Right hindlimb (tissue), 1 donor: Measurements from ENCODE around the gene MACROD1.
A peak's percentile ranks its signal among the peaks of the same experiment; 100 is the strongest.
"Not testable (repeated sequence)": the region's sequence is repeated elsewhere in the genome, so short reads cannot be mapped to it uniquely, and the experiment has no call there.

Experiments
- DNase-seq: peaks from one replicate; pipeline ENCODE4 v3.0.0-alpha.2; 2018

The MACROD1 gene

DNA sequence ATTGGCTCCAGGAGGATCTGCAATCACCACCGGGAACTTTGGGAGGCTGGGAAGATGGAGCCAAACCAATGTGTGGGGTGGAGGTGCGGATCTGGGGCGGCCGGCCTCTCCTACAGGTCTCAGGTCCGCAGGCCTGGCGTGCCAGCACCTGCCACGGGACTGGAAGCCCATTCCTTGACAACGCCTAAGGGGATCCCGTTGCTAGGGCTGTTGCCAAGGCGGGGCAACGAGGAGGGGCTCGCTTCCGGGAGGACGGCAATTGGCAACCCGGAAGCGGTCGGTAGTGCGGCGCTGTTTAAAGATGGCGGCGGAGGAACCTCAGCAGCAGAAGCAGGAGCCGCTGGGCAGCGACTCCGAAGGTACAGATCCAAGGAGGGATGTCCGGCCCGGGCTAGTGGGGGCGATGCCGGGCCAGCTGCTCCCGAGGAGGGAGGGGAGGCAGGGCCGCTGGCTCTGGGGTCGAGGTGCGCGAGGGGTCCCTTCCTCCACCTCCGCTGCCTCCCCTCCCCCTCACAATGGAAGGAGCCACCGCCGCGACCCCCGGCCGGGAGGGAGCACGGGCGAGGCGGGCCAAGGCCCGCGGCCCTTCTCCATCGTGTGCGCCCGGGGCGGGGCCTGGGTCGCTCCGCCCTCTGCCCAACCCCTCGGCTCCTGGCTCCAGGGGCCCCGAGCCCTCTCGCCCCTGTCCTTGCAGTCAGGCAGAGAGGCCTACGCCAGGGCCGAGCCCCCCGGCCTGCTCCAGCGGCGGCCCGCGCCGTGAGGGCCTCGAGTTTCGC lies 179.6 kb downstream of the MACROD1 start, which contains the start of gene OTUB1:
Gene OTUB1 (plus strand): TSS at position 283 of the 776 bp plus-strand sequence. CDS start 19 bp downstream, at position 302.
- peak; percentile 95 for DNase-seq

DNA sequence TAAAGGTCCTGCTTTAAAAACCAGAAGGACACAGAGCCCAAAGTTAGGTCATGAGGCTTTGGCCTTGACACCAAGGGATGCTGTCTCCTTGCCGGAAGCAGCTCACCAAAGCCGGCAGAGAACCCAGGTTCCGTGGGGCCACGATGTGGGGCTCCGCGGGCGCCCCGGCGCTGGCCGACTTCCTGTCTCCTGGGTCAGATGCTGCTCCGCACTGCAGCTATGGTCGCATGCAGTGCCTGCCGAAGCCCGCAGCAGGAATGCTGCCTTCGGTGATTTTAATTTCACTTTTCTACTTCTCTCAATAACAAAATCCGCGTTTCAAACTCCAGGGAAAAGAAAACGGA lies 180.1 kb downstream of the MACROD1 start:
- DNase-seq, result no peak

DNA sequence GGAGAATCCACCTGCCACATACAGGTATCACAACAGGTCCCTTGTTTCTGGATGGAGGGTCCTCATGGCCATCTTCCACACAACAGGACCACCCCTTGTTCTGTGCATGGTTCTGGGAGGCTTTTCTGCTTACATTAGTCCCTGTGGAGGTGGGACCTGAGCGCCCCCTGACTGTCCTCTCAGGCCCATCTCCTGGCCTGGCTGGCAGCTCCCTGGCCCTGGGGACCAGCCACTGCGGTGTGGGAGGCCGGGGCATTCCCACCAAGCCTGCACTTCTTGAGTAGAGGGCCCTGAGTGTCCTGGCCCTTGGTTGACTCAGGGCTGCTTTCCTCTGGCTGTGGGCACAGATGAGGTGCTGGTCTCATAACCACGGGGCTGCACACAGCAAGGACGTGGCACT lies 186.5 kb downstream of the MACROD1 start:
- no peak for DNase-seq

DNA sequence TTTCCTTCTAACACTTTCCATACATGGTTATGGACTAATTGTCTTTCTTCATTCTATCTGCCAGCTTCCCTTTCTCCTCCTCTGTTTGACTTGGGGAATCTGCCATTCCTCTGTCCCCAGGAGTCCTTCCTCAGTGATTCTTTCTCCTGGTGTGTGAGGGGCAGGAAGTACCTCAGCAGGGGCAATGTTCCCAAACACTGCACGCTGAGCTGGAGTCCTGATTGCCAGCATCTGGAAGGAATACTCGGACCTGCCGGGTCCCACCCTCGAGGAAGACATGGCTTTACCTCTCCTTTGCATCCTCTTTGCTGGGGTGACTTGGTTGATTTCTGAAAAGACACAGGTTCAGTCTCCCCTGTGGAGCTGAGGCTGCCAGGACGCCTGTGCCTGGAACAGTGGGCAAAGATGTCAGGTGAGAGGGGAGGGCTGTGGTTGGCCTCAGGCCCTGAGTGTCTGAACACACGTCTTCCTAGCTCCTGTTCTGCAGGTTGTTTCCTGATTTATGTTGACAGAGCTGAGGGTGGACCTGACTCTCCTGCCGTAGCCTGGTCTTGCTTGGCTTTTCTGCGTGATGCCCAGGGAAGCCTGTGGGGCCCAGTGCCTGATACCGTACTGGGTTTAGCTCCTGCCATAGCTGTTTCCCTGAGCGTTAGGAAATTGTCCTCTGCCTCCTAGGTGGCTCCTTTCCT lies 187.2 kb downstream of the MACROD1 start:
- DNase-seq, result no peak

DNA sequence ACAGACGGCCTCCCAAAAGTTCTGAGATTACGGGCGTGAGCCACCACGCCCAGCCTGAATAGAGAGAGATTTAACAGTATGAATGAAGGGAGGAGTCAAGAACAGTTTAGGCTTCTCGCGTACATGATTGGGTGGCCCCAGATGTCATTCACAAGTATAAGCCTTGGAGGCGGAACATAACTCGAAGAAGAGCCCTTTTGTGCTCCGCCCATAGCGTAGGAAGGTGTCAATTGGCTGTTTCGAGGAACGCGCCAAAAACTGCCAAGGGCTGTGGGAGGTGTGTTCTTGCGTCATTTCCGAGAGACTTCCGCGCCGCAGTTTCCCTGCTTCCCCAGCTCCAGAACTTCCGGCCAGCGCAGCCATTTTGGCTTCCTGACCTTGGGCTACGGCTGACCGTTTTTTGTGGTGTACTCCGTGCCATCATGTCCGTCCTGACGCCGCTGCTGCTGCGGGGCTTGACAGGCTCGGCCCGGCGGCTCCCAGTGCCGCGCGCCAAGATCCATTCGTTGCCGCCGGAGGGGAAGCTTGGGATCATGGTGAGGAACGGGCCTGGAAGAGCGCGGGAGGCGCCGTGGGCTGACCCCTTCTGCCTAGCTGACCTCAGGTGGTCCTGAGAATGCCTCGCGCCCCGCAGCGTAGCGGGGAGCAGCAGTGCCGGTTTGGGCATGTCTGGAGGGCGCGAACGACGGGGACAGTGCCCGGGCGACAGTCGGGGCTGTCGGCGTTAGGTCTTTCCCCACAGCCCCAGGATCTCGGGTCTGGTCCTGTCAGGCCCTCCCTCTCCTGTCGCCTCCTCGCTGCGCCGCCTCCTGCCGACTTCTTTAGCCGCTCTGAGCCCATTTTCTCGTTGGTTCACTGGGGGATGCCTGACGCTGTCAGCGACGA lies 191.4 kb downstream of the MACROD1 start, which contains the start of gene COX8A:
Gene COX8A (plus strand): TSS at position 362 of the 885 bp plus-strand sequence. CDS start 61 bp downstream, at position 423.
- peak; percentile 99 for DNase-seq

DNA sequence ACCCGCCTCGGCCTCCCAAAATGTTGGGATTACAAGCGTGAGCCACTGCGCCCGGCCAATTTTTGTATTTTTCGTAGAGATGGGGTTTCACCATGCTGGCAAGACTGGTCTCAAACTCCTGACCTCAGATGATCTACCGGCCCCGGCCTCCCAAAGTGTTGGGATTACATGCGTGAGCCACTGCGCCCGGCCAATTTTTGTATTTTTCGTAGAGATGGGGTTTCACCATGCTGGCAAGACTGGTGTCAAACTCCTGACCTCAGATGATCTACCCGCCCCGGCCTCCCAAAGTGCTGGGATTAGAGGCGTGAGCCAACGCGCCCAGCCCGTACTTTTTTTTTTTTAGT lies 192.0 kb downstream of the MACROD1 start:
- DNase-seq, result not testable (repeated sequence)

DNA sequence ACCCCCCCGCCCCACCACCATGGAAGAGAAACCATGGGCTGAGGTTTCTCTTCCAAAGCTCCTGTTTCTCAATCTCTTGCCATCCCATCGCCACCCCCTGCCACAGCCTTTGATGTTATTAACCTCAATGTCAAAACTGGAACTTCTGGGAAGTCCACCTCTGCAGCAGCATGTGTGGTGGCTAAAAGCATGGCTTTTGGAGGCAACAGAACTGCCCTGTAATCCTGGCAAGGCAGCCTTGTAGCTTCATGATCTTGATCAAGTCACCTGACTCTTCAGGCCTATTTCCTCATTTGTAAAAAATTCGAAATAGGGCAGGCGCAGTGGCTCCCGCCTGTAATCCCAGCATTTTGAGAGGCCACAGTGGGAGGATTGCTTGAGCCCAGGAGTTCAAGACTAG lies 195.0 kb downstream of the MACROD1 start:
- DNase-seq, result no peak

DNA sequence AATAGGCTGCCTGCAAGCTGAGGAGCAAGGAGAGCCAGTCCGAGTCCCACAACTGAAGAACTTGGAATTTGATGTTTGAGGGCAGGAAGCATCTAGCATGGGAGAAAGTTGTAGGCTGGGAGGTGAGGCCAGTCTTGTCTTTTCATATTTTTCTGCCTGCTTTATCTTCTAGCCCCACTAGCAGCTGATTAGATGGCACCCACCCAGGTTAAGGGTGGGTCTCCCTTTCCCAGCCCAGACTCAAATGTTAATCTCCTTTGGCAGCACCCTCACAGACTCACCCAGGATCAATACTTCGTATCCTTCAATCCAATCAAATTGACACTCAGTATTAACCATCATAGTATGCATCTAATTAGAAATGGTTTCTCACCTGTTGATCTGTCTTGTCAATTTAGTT lies 196.5 kb downstream of the MACROD1 start:
- no peak for DNase-seq

DNA sequence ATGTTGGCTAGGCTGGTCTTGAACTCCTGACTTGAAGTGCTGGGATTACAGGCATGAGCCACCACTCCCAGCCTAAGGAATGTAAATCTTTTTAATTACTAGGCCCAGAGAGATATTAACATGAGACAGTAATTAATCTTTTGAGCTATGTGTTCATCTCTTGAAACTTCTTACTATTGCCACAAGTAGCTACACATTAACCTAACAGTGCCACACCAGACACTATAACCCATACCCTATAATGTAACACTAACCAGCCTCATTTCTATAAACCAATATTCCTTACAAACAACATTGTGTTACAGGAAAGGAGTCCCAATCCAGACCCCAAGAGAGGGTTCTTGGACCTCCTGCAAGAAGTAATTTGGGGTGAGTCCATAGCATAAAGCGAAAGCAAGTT lies 199.5 kb downstream of the MACROD1 start:
- DNase-seq, result no peak

DNA sequence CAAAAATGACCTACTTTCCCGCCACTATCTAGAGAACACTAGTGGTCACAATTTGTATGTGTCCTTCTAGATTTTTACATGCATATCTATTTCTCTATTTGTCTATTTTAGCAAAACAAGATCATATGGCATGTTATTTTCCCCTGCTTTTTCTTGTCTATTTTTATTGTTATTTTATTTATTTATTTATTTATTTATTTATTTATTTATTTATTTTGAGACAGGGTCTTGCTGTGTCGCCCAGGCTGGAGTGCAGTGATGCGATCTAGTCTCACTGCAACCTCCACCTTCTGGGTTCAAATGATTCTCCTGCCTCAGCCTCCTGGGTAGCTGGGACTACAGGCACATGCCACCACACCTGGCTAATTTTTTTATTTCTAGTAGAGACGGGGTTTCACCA lies 202.0 kb downstream of the MACROD1 start:
- not testable (repeated sequence) for DNase-seq

DNA sequence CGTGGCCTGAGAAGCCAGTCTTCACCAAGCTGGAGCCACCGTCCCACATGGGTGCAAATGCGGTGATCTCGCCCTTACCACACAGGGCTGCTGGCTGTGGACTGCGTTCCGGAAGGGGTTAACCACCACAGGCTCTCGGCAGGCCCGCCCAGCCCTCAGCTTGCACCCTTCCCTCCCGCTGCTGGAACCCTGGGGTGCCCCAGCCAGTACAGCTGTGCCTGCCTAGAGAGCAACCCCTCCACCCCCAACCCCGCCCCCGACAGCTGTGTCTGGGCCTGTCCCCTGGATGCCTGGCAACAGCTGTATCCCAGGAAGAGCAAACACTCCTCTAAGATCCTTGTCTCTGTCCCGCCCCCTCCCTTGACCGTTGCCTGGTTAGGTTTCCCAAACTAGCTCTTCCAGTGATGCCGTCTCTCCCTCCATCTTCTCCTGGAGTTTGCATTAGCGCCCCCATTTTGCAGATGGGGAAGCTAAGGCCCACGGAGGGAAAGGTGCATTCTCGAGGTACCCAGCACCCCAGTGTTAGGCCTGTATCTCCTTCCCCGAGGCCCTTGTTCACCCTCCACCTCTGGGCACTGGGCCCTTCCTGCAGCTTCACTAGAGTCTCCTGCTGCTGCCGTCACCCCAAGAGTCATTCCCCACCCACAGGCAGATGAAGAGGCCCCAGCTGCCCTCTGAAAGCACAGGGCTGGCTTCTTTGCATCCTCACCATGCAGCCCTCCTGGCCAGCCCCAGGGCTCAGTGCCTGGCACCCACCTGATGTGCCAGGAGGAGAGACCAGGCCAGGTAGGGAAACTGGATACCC lies 204.1 kb downstream of the MACROD1 start:
- DNase-seq, result peak; percentile 94

DNA sequence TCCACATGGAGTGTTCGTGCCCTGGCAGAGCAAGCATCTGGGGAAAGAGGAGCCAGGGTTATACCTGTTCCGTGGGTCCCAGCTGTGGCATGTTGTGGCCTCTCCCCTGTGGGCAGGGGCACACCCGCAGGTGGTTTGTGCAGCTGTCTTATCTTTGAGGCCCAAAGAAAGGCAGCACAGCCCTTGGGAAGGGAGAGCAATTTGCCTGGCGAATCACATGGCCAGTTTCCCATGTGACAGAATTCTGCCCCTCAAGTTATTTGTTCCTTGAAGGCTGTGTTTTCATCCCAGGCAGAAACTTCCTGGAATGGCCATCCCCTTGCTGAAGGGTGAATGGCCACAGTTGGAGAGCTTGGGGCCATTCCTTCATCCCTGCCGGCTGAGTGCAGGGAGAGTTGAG lies 207.9 kb downstream of the MACROD1 start:
- no peak for DNase-seq

DNA sequence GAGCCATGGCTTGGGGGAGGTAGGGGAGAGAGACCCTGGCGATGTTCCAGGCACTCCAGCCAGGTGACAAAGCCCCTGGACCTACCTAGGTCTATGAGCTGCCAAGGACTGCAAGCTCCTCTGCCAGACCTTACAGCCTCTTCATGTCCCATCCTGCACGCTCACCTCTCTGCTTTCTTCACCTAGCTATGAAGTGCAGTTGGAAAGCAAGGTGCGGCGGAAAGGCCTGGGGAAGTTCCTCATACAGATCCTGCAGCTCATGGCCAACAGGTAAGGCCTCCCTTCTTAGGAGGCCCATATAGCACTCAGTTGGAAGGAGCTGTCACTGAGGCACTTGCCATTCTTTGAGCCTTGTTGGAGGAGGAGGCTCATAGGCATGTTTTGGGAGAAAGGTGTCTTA lies 213.3 kb downstream of the MACROD1 start:
- no peak for DNase-seq

DNA sequence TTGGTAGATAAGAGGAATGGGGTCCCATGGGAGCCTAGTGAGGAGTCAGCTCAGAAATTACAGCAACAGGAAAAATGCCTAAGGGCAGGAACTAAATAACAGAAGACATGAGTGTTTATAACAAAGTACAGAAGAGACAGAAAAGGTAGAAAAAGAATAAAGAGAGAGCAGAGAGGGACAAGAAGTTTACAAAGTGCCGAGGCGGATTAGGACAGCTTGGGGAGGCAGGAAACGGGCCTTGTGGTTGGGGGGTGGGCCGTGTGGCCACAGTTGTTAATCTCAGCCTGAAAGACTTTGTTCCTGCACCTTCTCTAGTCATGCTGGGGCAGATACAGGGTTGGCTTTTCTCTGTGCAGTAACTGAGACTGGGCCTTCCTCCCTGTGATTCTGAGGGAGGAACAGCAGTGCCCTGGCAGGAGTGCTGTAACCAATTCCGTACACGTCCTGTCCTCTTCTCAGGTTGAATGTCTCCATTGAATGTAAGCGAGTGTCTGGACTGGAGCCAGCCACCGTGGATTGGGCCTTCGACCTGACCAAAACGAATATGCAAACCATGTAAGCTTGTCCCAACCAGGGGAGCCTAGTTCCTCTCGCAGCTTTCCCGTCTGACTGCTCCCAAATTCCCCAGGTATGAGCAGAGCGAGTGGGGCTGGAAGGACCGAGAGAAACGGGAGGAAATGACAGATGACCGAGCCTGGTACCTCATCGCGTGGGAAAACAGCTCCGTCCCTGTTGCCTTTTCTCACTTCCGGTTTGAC lies 214.0 kb downstream of the MACROD1 start:
- no peak for DNase-seq
